OCI-LY7 (cell line): ENCODE data around the gene PTPRU. TPM values are rescaled to one million over a fixed set of nuclear protein-coding genes. Genes with fewer than 3 reads are reported as not detected.

Experiments used
- BruUV-seq: library from RNA; stranded (reverse); fragments of 400-500 nt; replicated peaks from 2 replicates; lab custom pipeline; 2021; lab: Mats Ljungman, UMichigan
- CTCF ChIA-PET: fragments of 300-600 bp; sonication (Branson Sonifier 250); formaldehyde crosslinking; loops from one replicate; lab custom pipeline; 2022; ENCODE audit warnings: antibody characterized with exemption; ENCODE audit not compliant: unreplicated experiment; lab: Charles Lee
- POLR2A ChIA-PET: fragments of 300-600 bp; sonication (Branson Sonifier 250); formaldehyde crosslinking; loops from one replicate; lab custom pipeline; 2022; ENCODE audit warnings: antibody characterized with exemption; lab: Charles Lee
- DNase-seq: peaks from one replicate; pipeline ENCODE4 v3.0.0-alpha.2; 2015; ENCODE audit warnings: low spot score
- H2AFZ ChIP-seq: fragments of 200-600 bp; sonication (generic), shearing (Covaris generic); 2 replicates; pipeline ENCODE4 v1.6.1; 2014; ENCODE audit warnings: mild to moderate bottlenecking, antibody characterized with exemption, low read length, moderate library complexity
- H3K27ac ChIP-seq: fragments of 200-600 bp; sonication (generic); 2 replicates; pipeline ENCODE4 v1.5.1; 2014; ENCODE audit warnings: mixed run types, low read depth, mild to moderate bottlenecking, moderate library complexity, low read length, inconsistent platforms; ENCODE audit not compliant: poor library complexity, severe bottlenecking
- H3K36me3 ChIP-seq: fragments of 200-600 bp; sonication (generic); 2 replicates; pipeline ENCODE4 v1.6.1; 2014; ENCODE audit warnings: mild to moderate bottlenecking, antibody characterized with exemption, low read length, moderate library complexity, mixed read lengths; ENCODE audit not compliant: insufficient read depth
- H3K4me1 ChIP-seq: fragments of 200-600 bp; sonication (generic); 2 replicates; pipeline ENCODE4 v1.5.1; 2014; ENCODE audit warnings: mild to moderate bottlenecking, low read length; ENCODE audit not compliant: insufficient read depth, poor library complexity, severe bottlenecking
- H3K4me2 ChIP-seq: fragments of 200-600 bp; sonication (generic); 2 replicates; pipeline ENCODE4 v1.6.1; 2014; ENCODE audit warnings: mild to moderate bottlenecking, low read length
- H3K4me3 ChIP-seq: fragments of 200-600 bp; sonication (generic); 2 replicates; pipeline ENCODE4 v1.5.1; 2014; ENCODE audit warnings: mild to moderate bottlenecking, low read depth, low read length; ENCODE audit not compliant: poor library complexity, severe bottlenecking
- H3K79me2 ChIP-seq: fragments of 200-600 bp; sonication (generic); 2 replicates; pipeline ENCODE4 v1.6.1; 2016; ENCODE audit warnings: low read depth, mild to moderate bottlenecking, low read length, moderate library complexity, mixed read lengths; ENCODE audit not compliant: insufficient read depth
- H3K9me2 ChIP-seq: fragments of 200-600 bp; sonication (generic); 2 replicates; pipeline ENCODE4 v1.6.1; 2016; ENCODE audit warnings: mild to moderate bottlenecking, low read length, mixed read lengths; ENCODE audit not compliant: insufficient read depth
- H3K9me3 ChIP-seq: fragments of 200-600 bp; sonication (generic); 2 replicates; pipeline ENCODE4 v1.6.1; 2014; ENCODE audit warnings: mild to moderate bottlenecking, mixed run types, low read length, mixed read lengths
- H4K20me1 ChIP-seq: fragments of 200-600 bp; sonication (generic); 2 replicates; pipeline ENCODE4 v1.6.1; 2014; ENCODE audit warnings: mild to moderate bottlenecking, antibody characterized with exemption, low read length, moderate library complexity, mixed read lengths; ENCODE audit not compliant: insufficient read depth
- EZH2phosphoT487 ChIP-seq: fragments of 200-600 bp; sonication (generic); IDR thresholded peaks from 2 replicates; pipeline ENCODE4 v1.6.1; 2018; ENCODE audit warnings: low read depth, borderline replicate concordance, mild to moderate bottlenecking, mixed run types, antibody characterized with exemption, low read length, moderate library complexity, mixed read lengths
- intact Hi-C: fragments of 100-400 bp; cut with micrococcal nuclease; formaldehyde crosslinking; loops from one replicate; pipeline ENCODE4 v1.10.0; 2022; ENCODE audit not compliant: unreplicated experiment
- total RNA-seq, 2 experiments: library from RNA; depleted of rRNA in 1 of 2; stranded (reverse); fragments of >200 nt in 1 of 2; shearing (Covaris generic) in 1 of 2; gene quantifications; 2 replicates each; pipeline ENCODE4 v1.2.3, GENCODE V29; 2014 to 2022
- TF ChIP-seq, protein P1 (sequence below): fragments of 200-600 bp; sonication (generic); conservative IDR thresholded peaks from 2 replicates; pipeline ENCODE4 v1.5.1; 2014; ENCODE audit warnings: mild to moderate bottlenecking, antibody characterized with exemption, low read length, moderate library complexity, mixed read lengths

PTPRU gene
- total RNA-seq, 2 experiments from 2014 or later, result 2.5 to 4.6 TPM

DNA sequence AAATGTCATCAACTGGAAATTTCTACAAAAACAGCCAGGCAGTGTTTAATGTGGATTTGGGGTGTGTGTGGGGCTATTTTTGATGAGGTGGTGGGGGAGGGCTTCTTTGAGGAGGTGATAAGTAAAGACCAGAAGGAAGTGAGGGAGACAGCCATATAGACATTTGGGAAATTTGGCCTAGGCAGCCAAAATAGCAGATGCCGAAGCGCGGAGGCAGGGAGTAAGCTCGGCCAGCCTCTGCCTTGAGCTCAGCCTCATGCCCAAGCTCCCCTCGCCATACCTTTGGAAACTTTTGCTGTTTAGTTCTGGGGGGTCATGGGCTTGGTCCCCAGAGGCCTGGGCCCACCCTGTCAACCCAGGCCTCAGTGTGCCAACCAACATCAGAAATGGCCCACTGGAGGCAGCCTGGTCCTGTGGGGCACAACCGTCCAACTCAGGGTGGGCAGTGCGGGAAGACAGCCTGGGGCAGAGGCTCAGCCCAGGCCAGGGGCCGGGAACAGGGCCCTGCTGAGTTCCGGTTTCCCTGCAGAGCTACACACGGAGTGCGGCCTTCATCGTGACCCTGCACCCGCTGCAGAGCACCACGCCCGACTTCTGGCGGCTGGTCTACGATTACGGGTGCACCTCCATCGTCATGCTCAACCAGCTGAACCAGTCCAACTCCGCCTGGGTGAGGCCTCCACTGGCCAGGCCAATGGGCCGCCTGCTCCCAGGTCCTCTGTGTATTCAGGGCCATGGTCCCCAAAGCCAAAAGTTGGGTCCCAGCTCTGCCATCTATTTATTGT, 84.0 kb downstream of the PTPRU start:
- ChIA-PET POLR2A (interaction anchor here (0.6 to 0.7 kb wide), 2 partner anchors 65 to 870 kb away, joined by 4 to 5 read pairs; no protein-coding TSS in a partner anchor), CTCF (no interaction called here)
- H3K4me2 ChIP-seq, result no peak overlapping the region
- H4K20me1 ChIP-seq, result no peaks in the 10 kb centered on the region; the same call in 1 of the 2 replicates
- H3K4me1 ChIP-seq, result no peaks in the 10 kb centered on the region
- no peak overlapping the region for H3K27ac ChIP-seq
- H3K79me2 ChIP-seq, result no peaks in the 10 kb centered on the region
- H3K4me3 ChIP-seq, result no peak overlapping the region
- no TSS peak for BruUV-seq
- no peak overlapping the region for H2AFZ ChIP-seq
- H3K9me2 ChIP-seq, result no peaks in the 10 kb centered on the region
- no peaks in the 10 kb centered on the region for H3K36me3 ChIP-seq
- TF ChIP-seq, protein P1, sequence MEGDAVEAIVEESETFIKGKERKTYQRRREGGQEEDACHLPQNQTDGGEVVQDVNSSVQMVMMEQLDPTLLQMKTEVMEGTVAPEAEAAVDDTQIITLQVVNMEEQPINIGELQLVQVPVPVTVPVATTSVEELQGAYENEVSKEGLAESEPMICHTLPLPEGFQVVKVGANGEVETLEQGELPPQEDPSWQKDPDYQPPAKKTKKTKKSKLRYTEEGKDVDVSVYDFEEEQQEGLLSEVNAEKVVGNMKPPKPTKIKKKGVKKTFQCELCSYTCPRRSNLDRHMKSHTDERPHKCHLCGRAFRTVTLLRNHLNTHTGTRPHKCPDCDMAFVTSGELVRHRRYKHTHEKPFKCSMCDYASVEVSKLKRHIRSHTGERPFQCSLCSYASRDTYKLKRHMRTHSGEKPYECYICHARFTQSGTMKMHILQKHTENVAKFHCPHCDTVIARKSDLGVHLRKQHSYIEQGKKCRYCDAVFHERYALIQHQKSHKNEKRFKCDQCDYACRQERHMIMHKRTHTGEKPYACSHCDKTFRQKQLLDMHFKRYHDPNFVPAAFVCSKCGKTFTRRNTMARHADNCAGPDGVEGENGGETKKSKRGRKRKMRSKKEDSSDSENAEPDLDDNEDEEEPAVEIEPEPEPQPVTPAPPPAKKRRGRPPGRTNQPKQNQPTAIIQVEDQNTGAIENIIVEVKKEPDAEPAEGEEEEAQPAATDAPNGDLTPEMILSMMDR, result no peak
- no peak for TF ChIP-seq EZH2phosphoT487
- no peaks in the 10 kb centered on the region for H3K9me3 ChIP-seq
- intact Hi-C loops, result loop anchor here (10.0 kb wide), 1 partner anchor 86 kb away; the partner anchor contains the start of genes MECR and PTPRU
- DNase-seq, result no peak

- ChIA-PET POLR2A (no interaction called here), CTCF (no interaction called here)
- intact Hi-C loops, result loop anchor here (10.0 kb wide), 1 partner anchor 86 kb away; the partner anchor contains the start of genes MECR and PTPRU
- H3K27ac ChIP-seq, result no peak overlapping the region
- no peak overlapping the region for H2AFZ ChIP-seq
- TF ChIP-seq EZH2phosphoT487, result no peak
- TF ChIP-seq, protein P1, result no peak
- no peaks in the 10 kb centered on the region for H3K79me2 ChIP-seq
- H3K4me2 ChIP-seq, result no peak overlapping the region
- BruUV-seq, result no TSS peak
- no peak for DNase-seq
- H3K36me3 ChIP-seq, result no peaks in the 10 kb centered on the region
- H3K9me2 ChIP-seq, result no peaks in the 10 kb centered on the region
- H3K4me1 ChIP-seq, result no peaks in the 10 kb centered on the region
- H3K4me3 ChIP-seq, result no peak overlapping the region
- no peaks in the 10 kb centered on the region; the same call in 1 of the 2 replicates for H4K20me1 ChIP-seq
- H3K9me3 ChIP-seq, result no peaks in the 10 kb centered on the region
Observed at GRCh38 chr1:29321176-29321575, 84.9 kb downstream of the PTPRU start.

- no peak for DNase-seq
- TF ChIP-seq, protein P1, result no peak
- no peak for TF ChIP-seq EZH2phosphoT487
- no peak overlapping the region for H3K4me3 ChIP-seq
- ChIA-PET CTCF (no interaction called here), POLR2A (no interaction called here)
- H3K4me1 ChIP-seq, result no peaks in the 10 kb centered on the region
- no peaks in the 10 kb centered on the region for H3K9me2 ChIP-seq
- H2AFZ ChIP-seq, result no peak overlapping the region
- no peak overlapping the region for H3K4me2 ChIP-seq
- H3K36me3 ChIP-seq, result no peaks in the 10 kb centered on the region
- H4K20me1 ChIP-seq, result no peaks in the 10 kb centered on the region; the same call in 1 of the 2 replicates
- intact Hi-C loops, result loop anchor here (10.0 kb wide), 1 partner anchor 87 kb away; the partner anchor contains the start of genes MECR and PTPRU
- H3K79me2 ChIP-seq, result no peaks in the 10 kb centered on the region
- no TSS peak for BruUV-seq
- H3K27ac ChIP-seq, result no peak overlapping the region
- no peaks in the 10 kb centered on the region for H3K9me3 ChIP-seq
Observed at GRCh38 chr1:29322147-29322694, 85.9 kb downstream of the PTPRU start.
